Adipose tissue (tissue), 3 donors: ENCODE data around the gene PIGL. TPM values are rescaled to one million over a fixed set of nuclear protein-coding genes. Genes with fewer than 3 reads are reported as not detected.
"Not testable (repeated sequence)": the region's sequence is repeated elsewhere in the genome, so short reads cannot be mapped to it uniquely, and the experiment has no call there.

Experiments used
- H3K27ac ChIP-seq: one replicate; pipeline ENCODE4 v1.5.1; 2013; ENCODE audit warnings: low read depth, low read length
- WGBS, 3 donors: extraction: QIAGEN DNeasy Blood & Tissue Kit; methylation state at CpG; one replicate each; pipeline ENCODE4 v1.1.7; 2013; 5-methylcytosine and 5-hydroxymethylcytosine counted together
- polyA plus RNA-seq, 3 donors: library from polyadenylated mRNA; stranded (reverse); fragments of 200-250 nt; gene quantifications; one replicate each; pipeline ENCODE4 v1.2.3, GENCODE V29; 2013
- donor health status: healthy with polysubstance abuse.
- donor health status: Bipolar disorder and iron deficiency.
- donor health status: healthy.

Gene PIGL
- polyA plus RNA-seq, 3 donors, result 11.5 to 22.6 (median 18.7) TPM

DNA sequence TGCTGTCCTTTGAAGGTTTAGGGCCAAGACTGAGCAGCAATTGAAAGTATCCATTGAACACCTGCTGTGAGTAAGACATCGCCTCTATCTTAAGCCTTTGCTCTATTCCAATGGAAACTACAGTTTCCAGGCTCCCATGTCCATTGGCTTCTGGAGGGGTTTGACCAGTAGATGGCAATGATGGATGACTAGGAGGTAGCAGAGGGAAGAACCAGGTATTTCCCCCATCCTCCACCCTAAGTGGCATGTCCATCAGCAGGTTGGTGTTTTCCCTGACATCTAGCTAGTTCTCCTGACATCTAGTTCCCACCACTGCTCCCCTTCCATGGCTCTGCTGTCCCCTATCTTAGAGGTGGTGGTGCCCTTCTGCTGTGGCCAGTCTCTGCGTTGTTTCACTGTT, 77.5 kb downstream of the PIGL start:
- 91 to 97% (median 93%) methylated on average over 2 of the region's 2 CpGs for WGBS, 3 donors
- H3K27ac ChIP-seq, result no peak overlapping the region

DNA sequence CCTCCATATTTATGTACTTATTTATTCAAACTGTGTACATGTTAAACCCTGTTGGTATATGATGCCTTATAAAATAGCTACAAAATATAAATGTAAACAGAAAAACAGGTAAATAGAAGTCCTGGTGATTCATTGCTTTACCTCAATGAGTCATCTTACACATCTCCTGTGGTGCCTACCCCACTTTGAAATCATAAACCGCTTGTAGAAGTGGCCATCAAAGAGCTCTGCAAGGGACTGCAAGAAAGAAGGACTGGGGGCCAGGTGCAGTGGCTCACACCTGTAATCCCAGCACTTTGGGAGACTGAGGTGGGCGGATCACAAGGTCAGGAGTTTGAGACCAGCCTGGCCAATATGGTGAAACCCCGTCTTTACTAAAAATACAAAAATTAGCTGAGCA, 79.1 kb downstream of the PIGL start:
- not testable (repeated sequence) for H3K27ac ChIP-seq
- WGBS, 3 donors, result 93 to 98% (median 93%) methylated on average over 3 of the region's 3 CpGs

GRCh38 chr17:16297367-16298139, 80.5 kb downstream of the PIGL start:
- no peak overlapping the region for H3K27ac ChIP-seq
- WGBS, 3 donors, result 49 to 87% (median 81%) methylated on average over 11 of the region's 11 CpGs

- 38 to 91% (median 74%) methylated on average over 1 of the region's 1 CpG for WGBS, 3 donors
- H3K27ac ChIP-seq, result no peak overlapping the region
Measured at GRCh38 chr17:16298140-16298662, 81.2 kb downstream of the PIGL start.

DNA sequence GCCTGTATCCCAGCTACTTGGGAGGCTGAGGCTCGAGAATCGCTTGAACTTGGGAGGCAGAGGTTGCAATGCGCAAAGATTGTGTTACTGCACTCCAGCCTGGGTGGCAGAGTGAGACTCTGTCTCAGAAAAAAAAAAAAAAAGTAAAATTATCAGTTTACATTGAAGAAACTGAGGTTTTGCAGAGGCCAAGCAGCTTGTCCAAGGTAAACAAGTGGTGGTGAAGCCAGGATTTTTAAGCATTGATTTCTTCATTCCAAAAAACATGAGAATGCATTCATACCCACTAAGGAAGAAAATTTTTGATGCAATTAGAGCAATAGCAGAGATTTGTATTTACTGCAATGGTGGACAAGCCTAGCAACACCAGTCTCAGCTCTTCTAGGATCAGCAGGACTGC, 83.5 kb downstream of the PIGL start:
- H3K27ac ChIP-seq, result no peak overlapping the region
- 95 to 97% (median 96%) methylated on average over 3 of the region's 3 CpGs for WGBS, 3 donors

DNA sequence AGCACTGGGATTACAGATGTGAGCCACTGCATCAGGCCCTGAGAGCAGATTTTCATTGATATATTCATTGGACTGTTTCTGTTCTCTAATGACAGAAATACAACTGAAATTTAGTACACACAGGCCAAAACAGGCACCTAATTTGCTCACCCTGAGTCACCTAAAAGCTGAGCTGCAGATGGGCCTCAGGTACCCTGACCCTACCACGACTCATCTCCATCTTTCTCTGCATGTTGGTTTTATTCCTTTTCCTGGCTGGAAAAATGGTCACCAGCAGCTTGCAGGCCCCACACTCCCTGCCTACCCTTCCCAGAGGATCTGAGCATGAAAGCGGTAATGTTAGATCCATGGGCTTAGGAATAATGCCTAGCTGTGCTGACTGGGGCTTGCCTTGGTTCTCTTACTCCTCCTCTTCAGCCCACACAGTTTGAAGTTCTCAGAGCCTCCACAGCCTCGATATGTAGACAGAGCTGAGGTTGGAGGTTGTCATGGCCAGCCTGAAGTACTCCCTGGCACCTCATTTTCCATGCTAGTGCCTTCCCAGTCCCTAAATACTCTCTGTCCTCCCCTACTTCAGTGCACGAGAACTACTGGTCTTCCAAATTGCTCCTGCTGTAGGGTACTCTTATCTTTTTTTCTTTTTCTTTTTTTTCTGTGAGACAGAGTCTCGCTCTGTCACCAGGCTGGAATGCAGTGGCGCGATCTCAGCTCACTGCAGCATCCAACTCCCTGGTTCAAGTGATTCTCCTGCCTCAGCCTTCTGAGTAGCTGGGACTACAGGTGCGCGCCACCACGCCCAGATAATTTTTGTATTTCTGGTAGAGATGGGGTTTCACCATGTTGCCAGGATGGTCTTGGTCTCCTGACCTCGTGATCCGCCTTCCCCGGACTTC, 85.2 kb downstream of the PIGL start:
- WGBS, 3 donors, result 92 to 97% (median 95%) methylated on average over 13 of the region's 13 CpGs
- no peak overlapping the region for H3K27ac ChIP-seq

- WGBS, 3 donors, result 49 to 88% (median 87%) methylated on average over 4 of the region's 4 CpGs
- H3K27ac ChIP-seq, result no peak overlapping the region
Measured at GRCh38 chr17:16302856-16303255, 85.8 kb downstream of the PIGL start.

GRCh38 chr17:16304830-16305229, 87.8 kb downstream of the PIGL start:
- no peak overlapping the region for H3K27ac ChIP-seq
- WGBS, 3 donors, result 73 to 79% (median 73%) methylated on average over 3 of the region's 3 CpGs

- 78 to 92% (median 80%) methylated on average over 8 of the region's 8 CpGs for WGBS, 3 donors
Measured at GRCh38 chr17:16306211-16306610, 89.2 kb downstream of the PIGL start.

GRCh38 chr17:16312061-16312460, 95.1 kb downstream of the PIGL start:
- not testable (repeated sequence) for H3K27ac ChIP-seq
- 96 to 97% (median 96%) methylated on average over 24 to 34 of the region's 34 CpGs for WGBS, 3 donors

More at GRCh38 chr17:16306211-16306610, 89.2 kb downstream of the PIGL start:
- H3K27ac ChIP-seq, result no peak overlapping the region

DNA sequence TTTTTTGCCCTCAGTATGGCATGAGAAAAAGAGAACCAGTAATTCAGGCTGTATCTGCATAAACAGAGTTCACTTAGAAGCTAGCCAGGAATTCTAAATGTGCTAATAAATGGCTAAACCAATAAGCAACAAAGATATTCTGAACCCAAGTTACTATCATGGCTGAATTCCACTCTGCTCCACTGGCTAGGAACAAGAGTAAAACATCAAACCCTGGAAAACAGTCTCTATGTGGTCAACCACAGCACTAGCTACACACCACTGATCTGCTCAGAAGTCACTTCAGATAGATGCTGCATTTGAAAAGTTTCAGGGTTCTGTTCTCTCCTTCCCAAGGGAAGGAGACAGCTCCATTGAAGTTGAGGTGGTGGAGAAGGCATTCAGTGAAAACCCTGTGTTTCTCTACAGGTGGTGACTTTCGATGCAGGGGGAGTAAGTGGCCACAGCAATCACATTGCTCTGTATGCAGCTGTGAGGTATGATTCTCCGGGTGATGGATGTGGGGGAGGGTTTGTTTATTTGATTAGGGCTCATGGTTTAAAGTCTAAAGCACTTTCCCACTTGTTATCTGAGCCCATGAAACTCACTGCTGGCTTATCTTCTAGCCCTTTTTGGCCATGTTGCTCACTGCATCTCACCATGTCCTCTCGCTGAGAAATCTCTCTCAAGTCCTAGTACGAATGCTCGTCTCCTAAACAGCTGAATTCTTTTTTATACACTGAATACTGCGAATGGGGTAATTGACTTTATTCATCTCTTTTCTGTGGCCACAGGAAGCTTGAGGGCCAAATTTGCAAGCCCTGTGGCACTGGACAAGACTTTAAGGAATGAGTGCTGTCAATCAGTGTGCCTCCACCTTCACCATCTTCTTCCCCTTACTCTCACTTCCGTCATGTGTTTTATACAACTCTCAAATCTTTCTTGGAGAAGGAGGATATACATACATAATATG, 96.4 kb downstream of the PIGL start:
- no peak overlapping the region for H3K27ac ChIP-seq
- WGBS, 3 donors, result 47 to 80% (median 80%) methylated on average over 7 of the region's 7 CpGs

- no peak overlapping the region for H3K27ac ChIP-seq
Measured at GRCh38 chr17:16314189-16314588, 97.2 kb downstream of the PIGL start.

DNA sequence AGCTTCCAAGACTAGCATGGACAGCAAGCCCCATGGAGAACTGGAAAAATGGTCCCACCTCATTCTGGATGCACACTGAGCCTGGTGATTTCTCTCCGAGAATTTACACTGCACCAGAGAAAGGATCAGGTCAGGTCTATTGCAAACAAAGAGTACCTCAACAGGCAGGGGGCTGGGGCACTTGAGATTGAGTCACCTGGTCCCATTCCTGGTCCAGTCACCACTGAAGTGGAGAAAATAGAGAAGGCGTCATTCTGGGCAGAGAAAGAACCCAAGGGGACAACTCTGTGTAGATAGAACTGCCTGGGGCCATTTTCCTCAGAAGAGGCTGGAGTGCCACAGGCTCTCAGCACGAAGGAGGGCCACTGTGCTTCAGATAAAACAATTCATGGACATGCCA, 97.8 kb downstream of the PIGL start:
- H3K27ac ChIP-seq, result no peak overlapping the region
- 93 to 97% (median 95%) methylated on average over 3 of the region's 3 CpGs for WGBS, 3 donors

GRCh38 chr17:16319969-16320368, 103.0 kb downstream of the PIGL start:
- 73 to 93% (median 76%) methylated on average over 2 to 3 of the region's 3 CpGs for WGBS, 3 donors
- no peak overlapping the region for H3K27ac ChIP-seq

DNA sequence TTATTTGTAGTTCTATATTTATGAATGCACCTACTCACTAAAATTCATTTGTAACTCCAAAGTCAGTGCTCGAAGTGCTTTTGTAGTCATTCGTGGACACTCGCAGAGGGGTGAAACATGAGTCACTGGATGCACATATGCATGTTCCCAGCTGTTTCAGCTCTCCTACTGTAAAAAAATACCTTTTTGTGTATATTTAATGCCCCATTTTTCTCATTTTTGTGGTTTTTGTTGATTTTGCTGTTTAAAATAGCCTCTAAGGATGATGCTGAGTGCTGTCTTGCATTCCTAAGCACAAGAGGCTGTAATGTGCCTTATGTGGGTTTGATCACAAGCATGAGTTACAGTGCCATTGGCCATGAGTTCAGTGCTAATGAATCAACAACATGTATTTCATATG, 105.6 kb downstream of the PIGL start:
- H3K27ac ChIP-seq, result no peak overlapping the region
- WGBS, 3 donors, result 96 to 99% (median 96%) methylated on average over 3 of the region's 3 CpGs

DNA sequence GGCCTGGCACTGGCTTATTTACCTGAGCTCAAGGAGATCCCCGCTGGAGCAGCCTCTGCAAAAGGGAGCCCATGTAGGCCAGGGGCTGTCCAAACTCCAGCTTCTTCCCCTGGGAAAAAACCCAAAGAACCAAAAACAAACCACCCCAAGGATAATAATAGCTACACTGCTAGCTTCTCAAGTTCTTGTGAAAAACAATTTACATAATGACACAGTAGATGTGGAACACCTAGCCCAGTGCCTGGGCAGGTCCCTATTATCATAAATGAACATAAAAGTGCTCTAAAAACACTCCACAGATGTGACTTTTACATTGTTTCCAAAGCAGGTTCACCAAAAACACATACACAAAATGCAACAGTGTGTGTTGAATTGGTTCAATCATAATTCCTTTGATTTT, 109.0 kb downstream of the PIGL start:
- no peak overlapping the region for H3K27ac ChIP-seq
- 94 to 100% (median 96%) methylated on average over 1 of the region's 1 CpG for WGBS, 3 donors

DNA sequence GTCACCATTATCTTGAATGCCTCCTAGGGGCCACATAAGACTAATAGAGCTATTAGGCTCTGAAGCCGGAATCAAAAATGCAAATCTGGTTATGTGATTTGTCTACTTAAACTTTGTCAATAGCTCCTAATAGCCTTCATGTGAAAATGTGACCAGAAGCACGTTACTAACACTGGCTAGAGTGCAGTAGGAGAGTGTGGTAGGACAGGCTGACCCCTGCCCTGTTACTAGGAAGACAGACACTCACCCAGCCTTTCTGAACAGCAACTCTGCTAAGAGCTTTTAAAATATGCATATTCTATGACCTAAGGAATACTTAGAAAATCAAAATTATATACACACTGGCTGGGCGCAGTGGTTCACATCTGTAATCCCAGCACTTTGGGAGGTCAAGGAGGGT, 110.0 kb downstream of the PIGL start:
- WGBS, 3 donors, result 87 to 98% (median 93%) methylated on average over 3 of the region's 3 CpGs
- H3K27ac ChIP-seq, result no peak overlapping the region

GRCh38 chr17:16328997-16329396, 112.0 kb downstream of the PIGL start:
- 20 to 42% (median 38%) methylated on average over 1 of the region's 1 CpG for WGBS, 3 donors
- H3K27ac ChIP-seq, result no peak overlapping the region
